ENCODE data around the gene MPV17L2. TPM values are rescaled to one million over a fixed set of nuclear protein-coding genes. Genes with fewer than 3 reads are reported as not detected.

Gene MPV17L2
- total RNA-seq, 3 donors from 2014 or later = 24.3 to 41.3 (median 37.1) TPM

DNA sequence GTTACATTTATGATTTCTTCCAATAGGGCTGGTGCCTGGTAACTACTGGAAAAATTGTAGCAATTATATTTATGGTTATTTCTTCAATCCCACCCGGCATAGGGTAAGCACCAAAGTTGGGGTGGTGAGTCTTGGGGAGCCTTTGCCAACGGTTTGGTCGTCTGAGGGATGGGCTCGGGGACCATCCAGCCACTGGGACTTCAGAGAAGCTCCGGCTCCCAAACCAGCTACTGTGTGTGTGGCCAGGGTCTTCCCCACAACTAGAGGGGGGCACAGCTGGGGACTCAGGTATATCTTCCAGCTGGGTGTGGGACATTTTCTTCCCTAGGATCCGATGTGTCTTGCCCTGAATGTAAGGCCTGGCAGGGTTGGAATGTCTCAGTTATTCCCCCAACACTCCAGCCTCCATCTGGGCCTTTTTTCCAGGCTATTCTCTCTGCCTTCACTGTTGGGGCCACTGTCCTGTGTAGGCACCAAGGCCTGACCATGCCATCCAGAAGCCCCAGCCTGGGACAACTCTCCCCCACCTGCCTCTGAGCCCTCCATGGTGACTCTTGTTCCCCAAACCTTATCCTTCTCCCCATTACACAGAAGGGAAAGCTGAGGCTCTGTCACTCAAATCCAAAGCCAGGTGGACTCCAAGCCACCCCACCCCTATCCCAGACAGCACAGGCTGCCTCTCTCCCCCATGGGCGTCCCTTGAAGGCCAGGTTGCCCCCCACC is 20.5 kb upstream of the MPV17L2 start:
- Histone ChIP-seq H3K4me3 (no peak overlapping the region), H3K4me1 (no peaks in the 10 kb centered on the region), H3K36me3 (peaks cover 6% of the 10 kb centered on the region), H3K27ac (peak overlapping the region; percentile 76 to 80), H3K27me3 (no peaks in the 10 kb centered on the region), H3K9me3 (no peaks in the 10 kb centered on the region)
- TF ChIP-seq POLR2AphosphoS5 (IDR thresholded peaks at IDR 0.05) (no peak), POLR2A (IDR thresholded peaks at IDR 0.05) (no peak)
- TF ChIP-seq, protein P1, sequence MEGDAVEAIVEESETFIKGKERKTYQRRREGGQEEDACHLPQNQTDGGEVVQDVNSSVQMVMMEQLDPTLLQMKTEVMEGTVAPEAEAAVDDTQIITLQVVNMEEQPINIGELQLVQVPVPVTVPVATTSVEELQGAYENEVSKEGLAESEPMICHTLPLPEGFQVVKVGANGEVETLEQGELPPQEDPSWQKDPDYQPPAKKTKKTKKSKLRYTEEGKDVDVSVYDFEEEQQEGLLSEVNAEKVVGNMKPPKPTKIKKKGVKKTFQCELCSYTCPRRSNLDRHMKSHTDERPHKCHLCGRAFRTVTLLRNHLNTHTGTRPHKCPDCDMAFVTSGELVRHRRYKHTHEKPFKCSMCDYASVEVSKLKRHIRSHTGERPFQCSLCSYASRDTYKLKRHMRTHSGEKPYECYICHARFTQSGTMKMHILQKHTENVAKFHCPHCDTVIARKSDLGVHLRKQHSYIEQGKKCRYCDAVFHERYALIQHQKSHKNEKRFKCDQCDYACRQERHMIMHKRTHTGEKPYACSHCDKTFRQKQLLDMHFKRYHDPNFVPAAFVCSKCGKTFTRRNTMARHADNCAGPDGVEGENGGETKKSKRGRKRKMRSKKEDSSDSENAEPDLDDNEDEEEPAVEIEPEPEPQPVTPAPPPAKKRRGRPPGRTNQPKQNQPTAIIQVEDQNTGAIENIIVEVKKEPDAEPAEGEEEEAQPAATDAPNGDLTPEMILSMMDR (IDR thresholded peaks at IDR 0.05) = no peak
- intact Hi-C loops (cut with DNase I; ENCODE audit: low total_unique reads) = no loop called here
- no peak for DNase-seq (ENCODE audit: low spot score in 2 of 2)

DNA sequence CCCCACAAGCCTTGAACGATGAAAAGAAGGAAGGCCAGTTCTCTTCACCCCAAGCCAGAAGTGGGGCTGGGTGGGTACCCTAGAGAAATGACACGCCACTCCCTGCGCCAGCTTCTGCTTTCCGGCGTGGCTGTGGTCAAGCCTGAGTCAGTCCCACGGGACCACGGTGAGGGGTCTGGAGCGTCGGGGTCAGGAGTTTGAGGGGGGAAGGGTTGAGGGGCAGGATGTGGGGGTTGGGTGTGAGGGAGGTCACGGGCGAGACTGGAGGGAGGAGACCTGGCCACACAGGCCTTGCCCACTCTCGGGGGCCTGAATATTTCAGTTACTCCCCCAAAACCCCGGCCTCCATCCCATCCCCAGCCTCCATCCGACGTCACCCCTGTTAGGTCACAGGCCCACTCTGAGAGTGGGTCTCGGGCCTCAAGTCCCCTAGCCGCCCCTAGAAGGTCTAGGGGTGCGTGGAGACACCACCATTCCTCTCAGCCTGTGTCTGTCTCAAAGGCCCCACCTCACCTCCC is 19.9 kb upstream of the MPV17L2 start:
- no peaks in the 10 kb centered on the region for H3K27me3 ChIP-seq
- intact Hi-C loops (cut with DNase I; ENCODE audit: low total_unique reads) = no loop called here
- H3K4me3 ChIP-seq = peak overlapping the region; percentile 59 to 90 (median 71)
- TF ChIP-seq POLR2A (IDR thresholded peaks at IDR 0.05) (no peak), POLR2AphosphoS5 (IDR thresholded peaks at IDR 0.05) (no peak)
- TF ChIP-seq, protein P1 (IDR thresholded peaks at IDR 0.05) = no peak
- peak overlapping the region; percentile 76 to 80 for H3K27ac ChIP-seq
- H3K9me3 ChIP-seq = no peaks in the 10 kb centered on the region
- H3K36me3 ChIP-seq = peaks cover 6% of the 10 kb centered on the region
- no peaks in the 10 kb centered on the region for H3K4me1 ChIP-seq
- DNase-seq (ENCODE audit: low spot score in 2 of 2) = peak in 1 of 2 donors; percentile 41

DNA sequence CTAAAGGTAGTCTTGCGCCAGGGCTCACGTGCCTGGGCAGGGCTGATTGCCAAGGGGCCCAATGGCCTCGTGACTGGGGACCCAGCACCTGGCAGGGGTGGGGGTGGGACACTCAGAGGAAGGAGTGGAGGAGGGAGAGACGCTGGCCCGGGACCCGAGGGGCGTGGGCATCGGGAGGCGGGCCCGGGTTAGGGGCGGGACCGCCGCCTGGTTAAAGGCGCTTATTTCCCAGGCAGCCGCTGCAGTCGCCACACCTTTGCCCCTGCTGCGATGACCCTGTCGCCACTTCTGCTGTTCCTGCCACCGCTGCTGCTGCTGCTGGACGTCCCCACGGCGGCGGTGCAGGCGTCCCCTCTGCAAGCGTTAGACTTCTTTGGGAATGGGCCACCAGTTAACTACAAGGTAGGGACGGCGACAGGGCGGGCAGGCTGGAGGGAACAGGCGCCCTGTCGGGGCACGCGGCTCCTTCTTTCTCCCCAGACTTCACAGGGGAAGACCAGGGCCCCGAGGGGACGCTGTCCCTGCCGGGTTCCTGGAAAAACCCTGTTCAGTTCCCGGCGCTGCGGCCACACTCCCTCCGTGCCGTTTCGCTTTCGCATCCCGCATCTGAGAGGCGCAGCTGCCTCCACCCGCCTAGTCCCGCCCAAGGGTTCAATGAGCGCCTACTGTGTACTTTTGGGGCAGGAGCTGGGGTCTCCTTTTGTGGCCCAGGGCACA is 19.3 kb upstream of the MPV17L2 start, which contains the start of gene IFI30:
IFI30 (plus strand) TSS at position 242 of the 717 bp plus-strand sequence; CDS start at position 271, 29 bp downstream.
- Histone ChIP-seq H3K27me3 (no peaks in the 10 kb centered on the region), H3K4me1 (no peaks in the 10 kb centered on the region), H3K27ac (peak within 1 kb of the TSS; percentile 76 to 80), H3K9me3 (no peaks in the 10 kb centered on the region), H3K4me3 (peak within 1 kb of the TSS; percentile 59 to 90 (median 71)), H3K36me3 (peaks cover 6% of the 10 kb centered on the region)
- intact Hi-C loops (cut with DNase I; ENCODE audit: low total_unique reads) = no loop called here
- DNase-seq (ENCODE audit: low spot score in 2 of 2) = peak; percentile 74 to 75
- TF ChIP-seq POLR2AphosphoS5 (IDR thresholded peaks at IDR 0.05) = peak in 1 of 3 donors; percentile 40
- TF ChIP-seq POLR2A (IDR thresholded peaks at IDR 0.05) = no peak

DNA sequence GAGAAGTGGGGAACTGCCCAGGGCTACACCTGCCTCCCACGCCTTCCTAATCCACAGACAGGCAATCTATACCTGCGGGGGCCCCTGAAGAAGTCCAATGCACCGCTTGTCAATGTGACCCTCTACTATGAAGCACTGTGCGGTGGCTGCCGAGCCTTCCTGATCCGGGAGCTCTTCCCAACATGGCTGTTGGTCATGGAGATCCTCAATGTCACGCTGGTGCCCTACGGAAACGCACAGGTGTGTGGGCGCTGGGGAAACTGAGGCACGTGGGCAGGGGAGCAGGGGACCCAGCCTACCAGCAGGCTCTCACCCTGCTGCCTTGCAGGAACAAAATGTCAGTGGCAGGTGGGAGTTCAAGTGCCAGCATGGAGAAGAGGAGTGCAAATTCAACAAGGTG is 18.0 kb upstream of the MPV17L2 start:
- intact Hi-C loops (cut with DNase I; ENCODE audit: low total_unique reads) = no loop called here
- H3K4me3 ChIP-seq = peak overlapping the region in 2 of 3 donors; percentile 59 to 90
- DNase-seq (ENCODE audit: low spot score in 2 of 2) = no peak
- TF ChIP-seq POLR2AphosphoS5 (IDR thresholded peaks at IDR 0.05) = no peak
- TF ChIP-seq POLR2A (IDR thresholded peaks at IDR 0.05) = no peak
- TF ChIP-seq, protein P1 (IDR thresholded peaks at IDR 0.05) = no peak
- no peaks in the 10 kb centered on the region for H3K4me1 ChIP-seq
- H3K36me3 ChIP-seq = no peaks in the 10 kb centered on the region
- no peak overlapping the region for H3K27ac ChIP-seq
- H3K9me3 ChIP-seq = no peaks in the 10 kb centered on the region
- H3K27me3 ChIP-seq = no peaks in the 10 kb centered on the region

DNA sequence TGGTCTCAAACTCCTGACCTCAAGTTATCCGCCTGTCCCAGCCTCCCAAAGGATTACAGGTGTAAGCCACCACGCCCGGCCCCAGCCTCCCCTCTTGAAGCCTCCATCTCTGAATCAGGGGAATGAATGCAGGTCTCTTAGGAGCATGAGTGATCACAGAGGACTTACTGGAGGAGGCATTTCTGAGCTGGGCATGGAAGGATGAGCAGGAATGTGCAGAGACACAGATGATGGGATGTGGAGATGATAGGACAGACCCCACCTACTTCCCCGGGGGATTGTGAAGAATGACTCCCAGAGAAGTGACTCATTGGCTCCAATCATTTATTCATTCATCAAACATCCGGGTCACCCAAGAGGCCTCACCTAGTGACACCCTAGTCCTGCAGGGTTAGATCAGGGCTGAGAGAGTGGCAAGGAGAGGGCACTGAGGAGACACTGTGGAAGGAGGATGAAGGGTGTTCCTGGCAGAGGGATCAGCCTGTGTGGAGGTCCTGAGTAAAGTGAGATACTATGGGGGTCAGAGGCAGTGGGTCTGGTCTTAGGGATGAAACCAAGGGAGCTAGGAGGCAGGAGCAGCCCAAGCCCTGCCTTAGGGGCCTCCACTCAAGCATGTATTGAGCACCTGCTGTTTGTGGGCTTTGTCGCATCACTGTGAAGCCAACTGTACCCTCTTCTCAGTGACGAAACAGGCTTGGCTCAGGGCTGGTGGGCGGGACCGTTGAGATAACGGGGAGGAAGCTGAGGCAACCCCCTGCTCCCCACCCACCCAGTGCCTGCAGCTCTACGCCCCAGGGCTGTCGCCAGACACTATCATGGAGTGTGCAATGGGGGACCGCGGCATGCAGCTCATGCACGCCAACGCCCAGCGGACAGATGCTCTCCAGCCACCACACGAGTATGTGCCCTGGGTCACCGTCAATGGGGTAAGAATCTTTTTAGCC is 16.4 kb upstream of the MPV17L2 start:
- H3K36me3 ChIP-seq = no peaks in the 10 kb centered on the region
- no peaks in the 10 kb centered on the region for H3K9me3 ChIP-seq
- no peak for TF ChIP-seq POLR2AphosphoS5 (IDR thresholded peaks at IDR 0.05)
- no peak for TF ChIP-seq POLR2A (IDR thresholded peaks at IDR 0.05)
- TF ChIP-seq, protein P1 (IDR thresholded peaks at IDR 0.05) = no peak
- H3K27me3 ChIP-seq = no peaks in the 10 kb centered on the region
- H3K27ac ChIP-seq = no peak overlapping the region
- intact Hi-C loops (cut with DNase I; ENCODE audit: low total_unique reads) = no loop called here
- H3K4me1 ChIP-seq = no peaks in the 10 kb centered on the region
- no peak overlapping the region for H3K4me3 ChIP-seq
- DNase-seq (ENCODE audit: low spot score in 2 of 2) = no peak

All from breast epithelium (tissue), 4 donors.